Gastroesophageal sphincter (tissue), 3 donors: ENCODE measurements around the gene LMF2.

Experiments used
- CTCF ChIP-seq, 4 experiments: fragments of 200-600 bp in 2 of 4; fragments of 450-650 bp in 2 of 4; sonication (generic) in 1 of 4; IDR thresholded peaks; one replicate each; pipeline ENCODE4 v1.5.1; 2017 to 2019; ENCODE audit warnings: antibody characterized with exemption in 4 of 4, mild to moderate bottlenecking in 2 of 4, moderate library complexity in 2 of 4
- EP300 ChIP-seq: sonication (generic); formaldehyde crosslinking; IDR thresholded peaks from one replicate; pipeline ENCODE4 v1.6.1; 2017; ENCODE audit warnings: antibody characterized with exemption, mild to moderate bottlenecking
- POLR2A ChIP-seq, 2 donors: fragments of 450-650 bp; IDR thresholded peaks; one replicate each; pipeline ENCODE4 v1.6.1; 2017; ENCODE audit warnings: antibody characterized with exemption in 2 of 2, mild to moderate bottlenecking in 2 of 2, moderate library complexity in 1 of 2
- POLR2AphosphoS5 ChIP-seq: sonication (generic); formaldehyde crosslinking; IDR thresholded peaks from one replicate; pipeline ENCODE4 v1.6.1; 2017; ENCODE audit warnings: antibody characterized with exemption

- no peak for TF ChIP-seq CTCF (IDR thresholded peaks at IDR 0.05)
- no peak for TF ChIP-seq POLR2AphosphoS5
- no peak for TF ChIP-seq POLR2A (IDR thresholded peaks at IDR 0.05)
- no peak for TF ChIP-seq EP300
Measured at GRCh38 chr22:50473088-50473487, 34.4 kb downstream of the LMF2 start.
